Fibroblast of pulmonary artery (primary cell): Measurements from ENCODE around the gene OR7C2.

Source experiments
- DNase-seq: peaks from one replicate; pipeline ENCODE4 v3.0.0-alpha.2; 2010; ENCODE audit warnings: low read depth
- H3K4me3 ChIP-seq: replicated peaks from 2 replicates; pipeline ENCODE4 v1.5.1; 2011; ENCODE audit warnings: low read depth, mild to moderate bottlenecking, control low read depth, low read length, moderate library complexity
- TF ChIP-seq, protein P1 (sequence below): IDR thresholded peaks from 2 replicates; pipeline ENCODE4 v1.5.1; 2011; ENCODE audit warnings: mild to moderate bottlenecking, control low read depth, low read length, inconsistent platforms; ENCODE audit errors: missing control alignments

Gene OR7C2

DNA sequence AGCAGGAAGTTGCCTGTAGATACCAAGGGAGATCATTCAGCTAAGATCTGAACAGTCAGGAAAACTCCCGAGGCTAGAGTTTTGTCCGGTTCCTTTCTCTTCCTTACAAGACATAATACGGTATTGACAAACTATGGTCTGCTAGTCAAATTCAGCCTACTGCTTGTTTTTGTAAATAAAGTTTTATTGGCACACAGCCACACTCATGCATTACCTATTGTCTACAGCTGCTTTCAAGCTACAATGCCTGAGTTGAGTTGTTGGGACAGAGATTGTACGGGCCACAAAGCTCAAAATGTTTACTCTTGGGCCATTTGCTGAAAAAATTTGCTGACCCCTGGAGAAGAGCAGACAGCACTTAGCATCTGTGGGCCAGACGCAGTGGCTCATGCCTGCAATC, 35.8 kb downstream of the OR7C2 start:
- no peak overlapping the region for H3K4me3 ChIP-seq
- no peak for DNase-seq
- TF ChIP-seq, protein P1, sequence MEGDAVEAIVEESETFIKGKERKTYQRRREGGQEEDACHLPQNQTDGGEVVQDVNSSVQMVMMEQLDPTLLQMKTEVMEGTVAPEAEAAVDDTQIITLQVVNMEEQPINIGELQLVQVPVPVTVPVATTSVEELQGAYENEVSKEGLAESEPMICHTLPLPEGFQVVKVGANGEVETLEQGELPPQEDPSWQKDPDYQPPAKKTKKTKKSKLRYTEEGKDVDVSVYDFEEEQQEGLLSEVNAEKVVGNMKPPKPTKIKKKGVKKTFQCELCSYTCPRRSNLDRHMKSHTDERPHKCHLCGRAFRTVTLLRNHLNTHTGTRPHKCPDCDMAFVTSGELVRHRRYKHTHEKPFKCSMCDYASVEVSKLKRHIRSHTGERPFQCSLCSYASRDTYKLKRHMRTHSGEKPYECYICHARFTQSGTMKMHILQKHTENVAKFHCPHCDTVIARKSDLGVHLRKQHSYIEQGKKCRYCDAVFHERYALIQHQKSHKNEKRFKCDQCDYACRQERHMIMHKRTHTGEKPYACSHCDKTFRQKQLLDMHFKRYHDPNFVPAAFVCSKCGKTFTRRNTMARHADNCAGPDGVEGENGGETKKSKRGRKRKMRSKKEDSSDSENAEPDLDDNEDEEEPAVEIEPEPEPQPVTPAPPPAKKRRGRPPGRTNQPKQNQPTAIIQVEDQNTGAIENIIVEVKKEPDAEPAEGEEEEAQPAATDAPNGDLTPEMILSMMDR: no peak

DNA sequence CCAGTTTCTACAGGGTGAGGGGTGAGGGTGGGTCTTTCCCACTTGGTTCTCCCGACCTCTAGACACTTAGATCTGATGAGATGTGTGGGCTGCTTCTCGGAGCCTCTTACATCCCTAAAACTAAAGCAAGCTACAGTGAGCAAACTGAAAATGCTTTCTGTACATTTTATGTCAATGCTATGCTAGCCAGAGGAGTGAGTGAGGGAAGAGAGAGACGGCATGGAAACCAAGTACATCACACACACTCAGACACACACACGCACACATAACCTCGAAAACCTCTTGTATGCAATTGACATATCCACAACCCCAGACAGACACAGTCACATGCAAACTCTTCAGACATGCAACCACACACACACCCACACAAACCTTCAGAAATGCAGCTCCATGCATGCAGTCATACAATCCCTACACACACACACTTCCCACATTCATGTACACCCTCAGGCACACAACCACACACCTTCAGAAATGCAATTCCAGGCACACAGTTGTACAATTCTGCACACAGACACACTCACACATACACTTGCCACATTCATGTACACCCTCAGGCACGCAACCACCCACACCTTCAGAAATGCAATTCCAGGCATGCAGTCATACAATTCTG, 37.0 kb downstream of the OR7C2 start:
- no peak overlapping the region for H3K4me3 ChIP-seq
- no peak for DNase-seq
- TF ChIP-seq, protein P1: no peak

DNA sequence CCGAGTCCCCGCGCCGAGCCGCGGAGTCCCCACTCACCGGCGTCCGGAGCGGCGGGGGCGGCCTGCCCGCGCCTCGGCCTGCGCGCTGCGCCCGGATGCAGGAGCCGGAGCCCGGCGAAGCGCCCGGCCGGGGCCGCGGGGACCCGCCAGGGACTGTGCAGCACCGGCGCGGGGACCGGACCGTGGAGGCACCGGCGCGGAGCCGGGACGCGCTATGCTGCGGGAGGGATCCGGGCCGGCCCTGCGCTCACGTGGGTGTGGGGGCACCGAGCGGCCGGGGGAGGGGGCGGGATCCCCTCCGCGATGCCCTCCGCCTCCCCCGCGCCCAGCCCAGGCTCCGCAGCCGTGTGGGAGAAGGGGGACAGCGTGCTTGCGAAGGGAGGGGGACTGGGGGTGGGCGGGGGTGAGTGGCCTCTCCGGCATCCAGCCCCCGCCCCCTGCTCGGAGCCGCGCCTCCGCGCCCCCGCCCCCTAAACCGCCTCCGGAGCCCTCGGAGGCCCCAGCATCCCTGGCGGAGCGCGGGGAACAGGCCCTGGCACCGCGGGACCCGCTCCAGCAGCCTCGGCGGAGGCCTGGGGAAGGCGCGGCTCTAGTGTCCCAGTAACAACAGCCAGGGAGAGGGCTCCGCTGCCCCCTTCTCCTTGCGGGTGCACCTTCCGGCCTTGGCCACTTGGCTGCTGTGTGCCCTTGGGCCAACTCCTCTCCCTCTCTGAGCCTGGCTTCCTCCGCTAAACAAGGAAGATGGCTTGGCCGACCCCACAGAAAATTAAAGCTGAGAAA, 38.4 kb downstream of the OR7C2 start, which contains the start of gene SLC1A6:
Gene SLC1A6, minus strand, starts transcription at position 389 of the 780 bp plus-strand sequence. CDS start 6,954 bp downstream, outside the sequence.
- TF ChIP-seq, protein P1: no peak
- DNase-seq: no peak
- no peak within 1 kb of the TSS for H3K4me3 ChIP-seq

DNA sequence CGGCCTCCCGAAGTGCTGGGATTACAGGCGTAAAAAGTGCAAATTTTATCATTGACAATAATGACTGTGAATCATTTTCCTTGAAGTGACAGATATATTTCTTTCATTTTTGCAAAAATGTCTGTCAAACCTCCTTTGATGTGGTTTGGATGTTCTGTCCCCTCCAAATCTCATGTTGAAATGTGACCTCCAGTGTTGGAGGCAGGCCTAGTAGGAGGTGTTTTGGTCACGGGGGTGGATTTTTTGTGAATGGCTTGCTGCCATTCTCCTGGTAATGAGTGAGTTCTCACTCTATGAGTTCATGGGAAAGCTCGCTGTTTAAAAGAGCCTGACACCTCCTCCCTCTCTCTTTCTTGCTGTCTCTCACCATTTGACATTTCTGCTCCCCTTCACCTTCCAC, 43.8 kb downstream of the OR7C2 start:
- DNase-seq: no peak
- H3K4me3 ChIP-seq: no peak overlapping the region
- TF ChIP-seq, protein P1: no peak
